CD4-positive, alpha-beta memory T cell (primary cell): Measurements from ENCODE around the gene TIGAR. TPM values are rescaled to one million over a fixed set of nuclear protein-coding genes. Genes with fewer than 3 reads are reported as not detected.
A peak's percentile ranks its signal among the peaks of the same experiment; 100 is the strongest.

Experiments
- CTCF ChIA-PET: fragments of 350-600 bp; sonication (Branson Sonifier 250); formaldehyde crosslinking; loops from one replicate; lab custom pipeline; 2021; ENCODE audit warnings: inconsistent platforms; ENCODE audit not compliant: partially characterized antibody; lab: Charles Lee
- POLR2A ChIA-PET: fragments of 350-600 bp; sonication (Branson Sonifier 250); formaldehyde crosslinking; loops from one replicate; lab custom pipeline; 2021; ENCODE audit not compliant: partially characterized antibody; lab: Charles Lee
- DNase-seq, 5 donors: peaks; one replicate each; pipeline versions ENCODE4 v3.0.0 to v3.0.0-alpha.2; 2020 to 2022; ENCODE audit warnings: mixed read lengths in 1 of 5
- H3K27ac ChIP-seq: one replicate; pipeline ENCODE4 v1.7.0; 2013; ENCODE audit warnings: low read depth, low read length
- H3K27me3 ChIP-seq: 2 replicates; pipeline ENCODE4 v1.7.0; 2013; ENCODE audit warnings: mild to moderate bottlenecking, low read length, moderate library complexity; ENCODE audit not compliant: insufficient read depth
- H3K36me3 ChIP-seq: 2 replicates; pipeline ENCODE4 v1.7.0; 2013; ENCODE audit warnings: mild to moderate bottlenecking, low read length, moderate library complexity; ENCODE audit not compliant: insufficient read depth
- H3K4me1 ChIP-seq: 2 replicates; pipeline ENCODE4 v1.7.0; 2013; ENCODE audit warnings: mild to moderate bottlenecking, low read length, moderate library complexity; ENCODE audit not compliant: insufficient read depth
- H3K4me3 ChIP-seq, 2 donors: one replicate each; pipeline ENCODE4 v1.7.0; 2013; ENCODE audit warnings: low read length in 2 of 2, mild to moderate bottlenecking in 1 of 2
- H3K9me3 ChIP-seq, 2 donors: one replicate each; pipeline ENCODE4 v1.7.0; 2013; ENCODE audit warnings: low read length in 2 of 2, control low read depth in 1 of 2; ENCODE audit not compliant: control insufficient read depth in 1 of 2
- H3K27ac Mint-ChIP-seq, 7 donors: one replicate each; pipeline ENCODE4 v1.8.0; 2020 to 2021; ENCODE audit warnings: mixed read lengths in 7 of 7, mild to moderate bottlenecking in 6 of 7, inconsistent platforms in 3 of 7, moderate library complexity in 3 of 7
- H3K27me3 Mint-ChIP-seq, 2 donors: one replicate each; pipeline ENCODE4 v1.8.0; 2020 to 2021; ENCODE audit warnings: mixed read lengths in 2 of 2
- H3K36me3 Mint-ChIP-seq, 2 donors: one replicate each; pipeline ENCODE4 v1.8.0; 2020 to 2021; ENCODE audit warnings: mixed read lengths in 2 of 2, inconsistent platforms in 1 of 2, mild to moderate bottlenecking in 1 of 2
- H3K4me1 Mint-ChIP-seq, 4 donors: one replicate each; pipeline ENCODE4 v1.8.0; 2020 to 2021; ENCODE audit warnings: mixed read lengths in 4 of 4, mild to moderate bottlenecking in 1 of 4
- H3K4me3 Mint-ChIP-seq, 8 donors: one replicate each; pipeline ENCODE4 v1.8.0; 2020 to 2021; ENCODE audit warnings: mixed read lengths in 8 of 8, mild to moderate bottlenecking in 7 of 8, moderate library complexity in 6 of 8, inconsistent platforms in 3 of 8
- H3K9me3 Mint-ChIP-seq, 8 donors: one replicate each; pipeline ENCODE4 v1.8.0; 2020 to 2021; ENCODE audit warnings: mixed read lengths in 8 of 8, mild to moderate bottlenecking in 5 of 8, inconsistent platforms in 3 of 8, moderate library complexity in 1 of 8
- intact Hi-C: fragments of 100-400 bp; cut with micrococcal nuclease; formaldehyde crosslinking; loops from one replicate; pipeline ENCODE4 v1.15.1; 2023
- polyA plus RNA-seq, 2 donors: library from polyadenylated mRNA; unstranded; fragments of 300-500 nt; fragmentation: Illumina TruSeq; gene quantifications; one replicate each; pipeline ENCODE4 v1.2.3, GENCODE V29; 2021
- total RNA-seq, 2 experiments: library from RNA; stranded (reverse); gene quantifications; one replicate each; pipeline ENCODE4 v1.2.3, GENCODE V29; 2021

TIGAR gene
- total RNA-seq (10 to 100 TPM; 15.2 to 17.3 TPM), polyA plus RNA-seq (1 to 10 TPM; 1.9 to 2.7 TPM)

DNA sequence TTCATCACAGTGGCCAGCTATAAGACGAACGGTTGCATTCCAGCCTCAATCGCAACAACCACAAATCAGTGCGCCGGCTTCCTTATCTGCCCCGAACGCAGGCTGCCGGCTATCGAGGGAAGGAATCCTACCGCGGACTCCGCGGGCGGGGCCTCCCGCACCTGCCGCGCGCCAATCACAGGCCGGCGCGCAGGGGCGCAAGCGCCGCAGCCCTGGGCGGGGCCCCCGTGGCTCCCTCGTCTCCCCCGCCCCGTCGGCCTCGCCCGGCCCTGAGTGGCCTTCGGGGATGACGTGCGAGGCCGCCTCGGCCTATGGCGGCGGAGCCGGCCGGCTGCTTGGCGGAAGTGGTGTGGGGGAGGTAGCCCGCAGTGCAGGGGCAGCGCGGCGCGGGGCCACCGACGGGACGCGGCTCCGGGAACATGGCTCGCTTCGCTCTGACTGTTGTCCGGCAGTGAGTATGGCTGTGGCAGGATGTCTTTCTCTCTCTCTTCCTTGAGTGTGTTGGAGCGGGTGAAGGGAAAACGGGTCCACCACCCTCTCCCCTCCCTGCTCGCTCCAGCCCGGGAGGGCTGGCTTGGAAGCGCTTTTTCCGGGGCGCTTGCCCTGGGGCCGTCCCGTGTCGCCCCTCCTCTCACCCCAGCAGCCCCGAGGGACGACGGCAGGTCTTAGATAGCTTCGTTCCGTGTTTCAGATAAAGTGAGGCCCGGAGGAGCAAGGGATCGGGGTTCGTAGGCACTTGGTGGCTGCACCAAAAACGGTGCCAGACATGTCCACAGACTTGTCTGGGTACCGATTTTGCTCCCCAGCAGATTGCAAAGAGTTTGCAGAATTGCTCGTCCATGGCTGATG, at the start of gene TIGAR:
Gene TIGAR (plus strand): TSS at position 361 of the 849 bp plus-strand sequence. CDS start 59 bp downstream, at position 420.
- CTCF ChIA-PET = interaction anchor here (1.2 to 2.1 kb wide), 3 partner anchors 22 to 50 kb away, joined by 3 to 7 read pairs (median 5); no protein-coding TSS in a partner anchor
- intact Hi-C loops = loop anchor here (1.0 to 2.0 kb wide), 5 partner anchors 28 to 448 kb away; partner anchors contain the start of genes PARP11 and RAD51AP1

DNA sequence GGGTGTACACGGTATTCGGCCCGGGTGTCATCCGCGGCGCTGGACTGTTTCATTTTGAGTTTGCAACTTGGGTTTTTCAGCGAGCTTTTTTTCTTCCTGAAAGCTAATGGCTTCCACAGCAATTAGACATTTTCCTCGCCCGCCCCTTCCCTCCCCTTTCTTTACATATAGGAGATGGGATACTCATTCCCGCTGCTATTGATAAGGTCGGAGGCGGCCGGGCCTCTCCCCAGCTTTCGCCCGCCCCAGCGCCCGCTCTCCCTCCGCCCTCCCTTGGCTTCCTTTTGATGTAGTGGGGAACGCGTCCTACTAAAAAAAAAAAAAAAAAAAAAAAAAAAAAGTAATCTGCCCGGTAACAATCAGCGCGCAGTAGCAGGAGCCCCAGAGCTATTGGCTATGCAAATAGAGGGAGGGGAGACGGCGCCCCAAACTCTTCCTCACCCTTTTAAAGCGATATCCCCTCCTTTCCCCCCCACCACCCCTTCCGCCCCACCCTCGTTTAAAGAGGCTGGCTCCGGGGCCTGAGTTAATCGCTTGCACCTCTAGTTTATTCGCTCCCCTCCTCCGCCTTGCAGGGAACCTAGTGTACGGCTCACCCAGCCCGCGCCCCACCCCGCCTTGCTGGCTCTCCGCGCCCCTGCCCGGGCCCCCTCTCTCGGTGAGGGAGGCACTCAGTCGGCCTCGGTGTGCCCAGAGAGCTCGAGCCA, 49.1 kb upstream of the TIGAR start:
- Histone ChIP-seq H3K27ac (peak overlapping the region; percentile 91), H3K4me3 (peak overlapping the region; percentile 47 to 84), H3K27me3 (no peaks in the 10 kb centered on the region), H3K36me3 (peaks cover 5% of the 10 kb centered on the region), H3K4me1 (peaks cover 44% of the 10 kb centered on the region), H3K9me3 (no peaks in the 10 kb centered on the region)
- ChIA-PET POLR2A (interaction anchor here (0.6 to 13.1 kb wide), 40 partner anchors 10 to 519 kb away, joined by 3 to 253 read pairs (median 5); partner anchors contain the start of genes CRACR2A, PARP11 and TIGAR), CTCF (interaction anchor here (0.6 to 16.3 kb wide), 13 partner anchors 15 to 384 kb away, joined by 3 to 304 read pairs (median 4); no protein-coding TSS in a partner anchor)
- peak; percentile 87 to 97 (median 91) for DNase-seq
- Mint-ChIP-seq H3K4me3 (peak overlapping the region; percentile 91 to 99 (median 96)), H3K9me3 (peaks cover 0 to 4% (median 0%) of the 10 kb centered on the region in 8 donors), H3K36me3 (peaks cover 9 to 51% of the 10 kb centered on the region in 2 donors), H3K27ac (peak overlapping the region; percentile 97 to 100 (median 98)), H3K27me3 (peaks cover 1 to 6% of the 10 kb centered on the region in 2 donors), H3K4me1 (peaks cover 24 to 70% (median 30%) of the 10 kb centered on the region in 4 donors)
- intact Hi-C loops = loop anchor here (1.0 to 5.0 kb wide), 2 partner anchors 49 to 520 kb away; partner anchors contain the start of genes CRACR2A and TIGAR

More for the DNA sequence above, at the start of gene TIGAR:
- peak within 1 kb of the TSS; percentile 83 to 95 (median 93) for H3K4me3 Mint-ChIP-seq
- no peaks in the 10 kb centered on the region for H3K27me3 ChIP-seq
- POLR2A ChIA-PET = interaction anchor here (0.9 to 3.1 kb wide), 15 partner anchors 9 to 452 kb away, joined by 3 to 11 read pairs (median 4); partner anchors contain the start of genes AKAP3, CCND2 and NDUFA9
- peaks cover 24 to 57% (median 37%) of the 10 kb centered on the region in 4 donors for H3K4me1 Mint-ChIP-seq
- no peaks in the 10 kb centered on the region for H3K27me3 Mint-ChIP-seq
- peak; percentile 88 to 94 (median 92) for DNase-seq
- H3K27ac Mint-ChIP-seq = peak within 1 kb of the TSS; percentile 93 to 97 (median 96)
- peaks cover 0 to under 1% (median 0%) of the 10 kb centered on the region in 8 donors for H3K9me3 Mint-ChIP-seq
- H3K36me3 Mint-ChIP-seq = peaks cover 4 to 20% of the 10 kb centered on the region in 2 donors
- H3K4me1 ChIP-seq = peaks cover 30% of the 10 kb centered on the region
- peak within 1 kb of the TSS; percentile 81 for H3K27ac ChIP-seq
- H3K4me3 ChIP-seq = peak within 1 kb of the TSS; percentile 97
- no peaks in the 10 kb centered on the region for H3K36me3 ChIP-seq
- no peaks in the 10 kb centered on the region for H3K9me3 ChIP-seq

DNA sequence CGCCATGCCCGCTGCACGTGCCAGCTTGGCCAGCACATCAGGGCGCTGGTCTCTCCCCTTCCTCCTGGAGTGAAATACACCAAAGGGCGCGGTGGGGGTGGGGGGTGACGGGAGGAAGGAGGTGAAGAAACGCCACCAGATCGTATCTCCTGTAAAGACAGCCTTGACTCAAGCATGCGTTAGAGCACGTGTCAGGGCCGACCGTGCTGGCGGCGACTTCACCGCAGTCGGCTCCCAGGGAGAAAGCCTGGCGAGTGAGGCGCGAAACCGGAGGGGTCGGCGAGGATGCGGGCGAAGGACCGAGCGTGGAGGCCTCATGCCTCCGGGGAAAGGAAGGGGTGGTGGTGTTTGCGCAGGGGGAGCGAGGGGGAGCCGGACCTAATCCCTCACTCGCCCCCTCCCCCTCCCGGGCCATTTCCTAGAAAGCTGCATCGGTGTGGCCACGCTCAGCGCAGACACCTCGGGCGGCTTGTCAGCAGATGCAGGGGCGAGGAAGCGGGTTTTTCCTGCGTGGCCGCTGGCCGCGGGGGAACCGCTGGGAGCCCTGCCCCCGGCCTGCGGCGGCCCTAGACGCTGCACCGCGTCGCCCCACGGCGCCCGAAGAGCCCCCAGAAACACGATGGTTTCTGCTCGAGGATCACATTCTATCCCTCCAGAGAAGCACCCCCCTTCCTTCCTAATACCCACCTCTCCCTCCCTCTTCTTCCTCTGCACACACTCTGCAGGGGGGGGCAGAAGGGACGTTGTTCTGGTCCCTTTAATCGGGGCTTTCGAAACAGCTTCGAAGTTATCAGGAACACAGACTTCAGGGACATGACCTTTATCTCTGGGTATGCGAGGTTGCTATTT, 48.4 kb upstream of the TIGAR start:
- ChIA-PET POLR2A (interaction anchor here (0.6 to 13.1 kb wide), 42 partner anchors 10 to 519 kb away, joined by 3 to 253 read pairs (median 5); partner anchors contain the start of genes CRACR2A, PARP11 and TIGAR), CTCF (interaction anchor here (0.9 to 16.3 kb wide), 11 partner anchors 12 to 385 kb away, joined by 3 to 304 read pairs (median 4); no protein-coding TSS in a partner anchor)
- Mint-ChIP-seq H3K27me3 (peaks cover 1 to 6% of the 10 kb centered on the region in 2 donors), H3K36me3 (peaks cover 13 to 57% of the 10 kb centered on the region in 2 donors), H3K27ac (peak overlapping the region; percentile 97 to 100 (median 98)), H3K9me3 (peaks cover 0 to 4% (median 0%) of the 10 kb centered on the region in 8 donors), H3K4me1 (peaks cover 28 to 76% (median 36%) of the 10 kb centered on the region in 4 donors), H3K4me3 (peak overlapping the region; percentile 91 to 99 (median 96))
- Histone ChIP-seq H3K4me3 (peak overlapping the region; percentile 84 to 96), H3K4me1 (peaks cover 52% of the 10 kb centered on the region), H3K27ac (peak overlapping the region; percentile 91), H3K36me3 (peaks cover 11% of the 10 kb centered on the region), H3K27me3 (no peaks in the 10 kb centered on the region), H3K9me3 (no peaks in the 10 kb centered on the region)
- peak in 4 of 5 donors; percentile 61 to 86 (median 66) for DNase-seq
- intact Hi-C loops = loop anchor here (1.0 to 5.0 kb wide), 3 partner anchors 49 to 520 kb away; partner anchors contain the start of genes CRACR2A and TIGAR

GRCh38 chr12:4273273-4273651, 47.8 kb upstream of the TIGAR start:
- Mint-ChIP-seq H3K4me1 (peaks cover 31 to 79% (median 40%) of the 10 kb centered on the region in 4 donors), H3K27ac (peak overlapping the region; percentile 91 to 100 (median 98)), H3K27me3 (peaks cover under 1 to 6% of the 10 kb centered on the region in 2 donors), H3K36me3 (peaks cover 18 to 64% of the 10 kb centered on the region in 2 donors), H3K9me3 (peaks cover 0 to 4% (median 0%) of the 10 kb centered on the region in 8 donors), H3K4me3 (peak overlapping the region; percentile 91 to 99 (median 96))
- ChIA-PET POLR2A (interaction anchor here (0.6 to 13.1 kb wide), 27 partner anchors 10 to 404 kb away, joined by 3 to 253 read pairs (median 5); partner anchors contain the start of genes PARP11 and TIGAR), CTCF (interaction anchor here (1.0 to 16.3 kb wide), 5 partner anchors 11 to 386 kb away, joined by 3 to 304 read pairs (median 4); no protein-coding TSS in a partner anchor)
- Histone ChIP-seq H3K4me1 (peaks cover 53% of the 10 kb centered on the region), H3K27me3 (no peaks in the 10 kb centered on the region), H3K4me3 (peak overlapping the region; percentile 84 to 96), H3K27ac (peak overlapping the region; percentile 91), H3K36me3 (peaks cover 17% of the 10 kb centered on the region), H3K9me3 (no peaks in the 10 kb centered on the region)
- no peak for DNase-seq
- intact Hi-C loops = loop anchor here (1.0 to 5.0 kb wide), 2 partner anchors 130 to 521 kb away; partner anchors contain the start of gene CRACR2A

DNA sequence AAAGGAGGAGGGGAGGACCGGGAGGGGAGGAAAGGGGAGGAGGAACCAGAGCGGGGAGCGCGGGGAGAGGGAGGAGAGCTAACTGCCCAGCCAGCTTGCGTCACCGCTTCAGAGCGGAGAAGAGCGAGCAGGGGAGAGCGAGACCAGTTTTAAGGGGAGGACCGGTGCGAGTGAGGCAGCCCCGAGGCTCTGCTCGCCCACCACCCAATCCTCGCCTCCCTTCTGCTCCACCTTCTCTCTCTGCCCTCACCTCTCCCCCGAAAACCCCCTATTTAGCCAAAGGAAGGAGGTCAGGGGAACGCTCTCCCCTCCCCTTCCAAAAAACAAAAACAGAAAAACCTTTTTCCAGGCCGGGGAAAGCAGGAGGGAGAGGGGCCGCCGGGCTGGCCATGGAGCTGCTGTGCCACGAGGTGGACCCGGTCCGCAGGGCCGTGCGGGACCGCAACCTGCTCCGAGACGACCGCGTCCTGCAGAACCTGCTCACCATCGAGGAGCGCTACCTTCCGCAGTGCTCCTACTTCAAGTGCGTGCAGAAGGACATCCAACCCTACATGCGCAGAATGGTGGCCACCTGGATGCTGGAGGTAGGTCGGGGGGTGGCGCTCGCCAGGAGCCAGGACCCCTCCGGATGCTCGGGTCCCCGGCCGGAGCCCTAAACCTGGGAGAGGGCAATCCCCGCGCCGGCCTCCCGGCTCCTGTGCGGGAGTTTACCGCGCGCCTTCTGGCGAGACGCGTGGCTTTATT, 47.2 kb upstream of the TIGAR start, which contains the start of gene CCND2:
Gene CCND2 (plus strand): TSS at position 111 of the 744 bp plus-strand sequence. CDS start 279 bp downstream, at position 390.
- peaks cover 53% of the 10 kb centered on the region for H3K4me1 ChIP-seq
- no peaks in the 10 kb centered on the region for H3K27me3 ChIP-seq
- peak within 1 kb of the TSS; percentile 84 to 96 for H3K4me3 ChIP-seq
- H3K9me3 ChIP-seq = no peaks in the 10 kb centered on the region
- Mint-ChIP-seq H3K9me3 (peaks cover 0 to 2% (median 0%) of the 10 kb centered on the region in 8 donors), H3K36me3 (peaks cover 23 to 66% of the 10 kb centered on the region in 2 donors), H3K27ac (peak within 1 kb of the TSS; percentile 97 to 100 (median 98)), H3K4me1 (peaks cover 30 to 79% (median 40%) of the 10 kb centered on the region in 4 donors), H3K27me3 (peaks cover 0 to 3% of the 10 kb centered on the region in 2 donors), H3K4me3 (peak within 1 kb of the TSS; percentile 91 to 99 (median 96))
- ChIA-PET CTCF (interaction anchor here (1.0 to 16.3 kb wide), 8 partner anchors 10 to 386 kb away, joined by 3 to 304 read pairs (median 94); no protein-coding TSS in a partner anchor), POLR2A (interaction anchor here (0.7 to 13.1 kb wide), 27 partner anchors 9 to 405 kb away, joined by 3 to 253 read pairs (median 5); partner anchors contain the start of genes PARP11 and TIGAR)
- peak; percentile 59 to 85 (median 65) for DNase-seq
- peak within 1 kb of the TSS; percentile 91 for H3K27ac ChIP-seq
- intact Hi-C loops = loop anchor here (1.0 to 5.0 kb wide), 2 partner anchors 131 to 522 kb away; partner anchors contain the start of gene CRACR2A
- peaks cover 23% of the 10 kb centered on the region for H3K36me3 ChIP-seq
